CD14-positive monocyte (primary cell): ENCODE data around the gene SLC16A12. TPM values are rescaled to one million over a fixed set of nuclear protein-coding genes. Genes with fewer than 3 reads are reported as not detected.

Experiments
- DNase-seq, 3 donors: peaks; one replicate each; pipeline ENCODE4 v3.0.0-alpha.2; 2011 to 2022
- H2AFZ ChIP-seq: 2 replicates; pipeline ENCODE4 v1.6.0; 2012; ENCODE audit warnings: mild to moderate bottlenecking, low read depth, low read length, inconsistent platforms; ENCODE audit not compliant: insufficient read depth, poor library complexity, severe bottlenecking
- H3K27ac ChIP-seq, 2 donors: 1 replicate in 1 of 2; 2 replicates in 1 of 2; pipeline ENCODE4 v1.5.1; 2012 to 2013; ENCODE audit warnings: low read length in 2 of 2, control low read depth in 1 of 2, inconsistent platforms in 1 of 2, low read depth in 1 of 2, mild to moderate bottlenecking in 1 of 2
- H3K27me3 ChIP-seq, 2 donors: one replicate each; pipeline versions ENCODE4 v1.6.0 to v1.6.1; 2011 to 2013; ENCODE audit warnings: low read length in 2 of 2; ENCODE audit not compliant: control insufficient read depth in 2 of 2, insufficient read depth in 2 of 2
- H3K36me3 ChIP-seq, 2 donors: replicated peaks in 1 of 2; 1 replicate in 1 of 2; 2 replicates in 1 of 2; pipeline versions ENCODE4 v1.5.1 to v1.6.1; 2012 to 2013; ENCODE audit warnings: low read length in 2 of 2, control low read depth in 1 of 2, inconsistent platforms in 1 of 2, mild to moderate bottlenecking in 1 of 2; ENCODE audit not compliant: insufficient read depth in 2 of 2, control insufficient read depth in 1 of 2
- H3K4me1 ChIP-seq, 2 donors: 1 replicate in 1 of 2; 2 replicates in 1 of 2; pipeline versions ENCODE4 v1.5.1 to v1.6.1; 2012 to 2013; ENCODE audit warnings: low read length in 2 of 2, control low read depth in 1 of 2, inconsistent platforms in 1 of 2, mild to moderate bottlenecking in 1 of 2, moderate library complexity in 1 of 2; ENCODE audit not compliant: insufficient read depth in 2 of 2, control insufficient read depth in 1 of 2
- H3K4me2 ChIP-seq: replicated peaks from 2 replicates; pipeline ENCODE3; 2012; ENCODE audit warnings: low read length, moderate library complexity, mild to moderate bottlenecking; ENCODE audit not compliant: poor library complexity, severe bottlenecking; ENCODE audit errors: extremely low read depth
- H3K4me3 ChIP-seq, 3 experiments: fragments of 200-600 bp in 1 of 3; sonication (generic) in 1 of 3; replicated peaks in 1 of 3; 1 replicate in 2 of 3; 2 replicates in 1 of 3; pipeline ENCODE4 v1.5.1; 2011 to 2013; ENCODE audit warnings: low read length in 3 of 3, mild to moderate bottlenecking in 3 of 3, control low read depth in 2 of 3, low read depth in 2 of 3, inconsistent platforms in 1 of 3, moderate library complexity in 1 of 3
- H3K79me2 ChIP-seq: 2 replicates; pipeline ENCODE4 v1.6.0; 2012; ENCODE audit warnings: mild to moderate bottlenecking, control low read depth, inconsistent platforms, low read length, moderate library complexity; ENCODE audit not compliant: insufficient read depth
- H3K9ac ChIP-seq: 2 replicates; pipeline ENCODE4 v1.6.0; 2017; ENCODE audit warnings: low read length, mild to moderate bottlenecking; ENCODE audit not compliant: insufficient read depth, poor library complexity, severe bottlenecking
- H3K9me3 ChIP-seq, 2 donors: replicated peaks in 1 of 2; 1 replicate in 1 of 2; 2 replicates in 1 of 2; pipeline versions ENCODE4 v1.5.1 to v1.6.1; 2012 to 2013; ENCODE audit warnings: low read length in 2 of 2, control low read depth in 1 of 2; ENCODE audit not compliant: control insufficient read depth in 1 of 2, insufficient read depth in 1 of 2
- H4K20me1 ChIP-seq: 2 replicates; pipeline ENCODE4 v1.6.0; 2012; ENCODE audit warnings: mild to moderate bottlenecking, low read length, control low read depth, moderate library complexity; ENCODE audit not compliant: insufficient read depth
- H3K27ac Mint-ChIP-seq, 7 donors: one replicate each; pipeline ENCODE4 v1.8.0; 2020; ENCODE audit warnings: mild to moderate bottlenecking in 7 of 7, mixed read lengths in 7 of 7, moderate library complexity in 6 of 7, inconsistent platforms in 2 of 7
- H3K27me3 Mint-ChIP-seq, 3 donors: one replicate each; pipeline ENCODE4 v1.8.0; 2021 to 2022; ENCODE audit warnings: low read depth in 3 of 3, mild to moderate bottlenecking in 3 of 3, mixed read lengths in 3 of 3, moderate library complexity in 3 of 3, inconsistent platforms in 1 of 3
- H3K36me3 Mint-ChIP-seq, 2 donors: one replicate each; pipeline ENCODE4 v1.8.0; 2020; ENCODE audit warnings: mixed read lengths in 2 of 2, inconsistent platforms in 1 of 2, mild to moderate bottlenecking in 1 of 2
- H3K4me1 Mint-ChIP-seq: one replicate; pipeline ENCODE4 v1.8.0; 2020; ENCODE audit warnings: mild to moderate bottlenecking, mixed read lengths
- H3K4me3 Mint-ChIP-seq, 2 donors: one replicate each; pipeline ENCODE4 v1.8.0; 2020; ENCODE audit warnings: mild to moderate bottlenecking in 2 of 2, mixed read lengths in 2 of 2, moderate library complexity in 1 of 2
- H3K9me3 Mint-ChIP-seq, 7 donors: one replicate each; pipeline ENCODE4 v1.8.0; 2020 to 2022; ENCODE audit warnings: mixed read lengths in 7 of 7, mild to moderate bottlenecking in 6 of 7, moderate library complexity in 6 of 7, inconsistent platforms in 2 of 7
- WGBS: methylation state at CpG from one replicate; pipeline ENCODE4 v1.1.5; 2013; ENCODE audit warnings: missing lambda C conversion rate; ENCODE audit not compliant: insufficient coverage; 5-methylcytosine and 5-hydroxymethylcytosine counted together
- intact Hi-C, 2 donors: fragments of 100-400 bp; cut with micrococcal nuclease; formaldehyde crosslinking; loops; one replicate each; pipeline versions ENCODE4 v1.15.0 to v1.15.1; 2023
- polyA plus RNA-seq, 3 donors: library from polyadenylated mRNA; depleted of rRNA in 1 of 3; unstranded in 2 of 3; stranded (reverse) in 1 of 3; fragments of 300-500 nt in 2 of 3; fragments of >200 nt in 1 of 3; fragmentation: Illumina TruSeq in 2 of 3; gene quantifications; 1 replicate in 2 of 3; 2 replicates in 1 of 3; pipeline ENCODE4 v1.2.3, GENCODE V29; 2012 to 2021
- TF ChIP-seq, protein P1 (sequence below): fragments of 200-600 bp; IDR thresholded peaks from one replicate; pipeline ENCODE4 v1.8.0; 2022; ENCODE audit warnings: antibody characterized with exemption, mild to moderate bottlenecking

Gene SLC16A12
- polyA plus RNA-seq, 3 donors, result 0.04 TPM; not detected in 2

DNA sequence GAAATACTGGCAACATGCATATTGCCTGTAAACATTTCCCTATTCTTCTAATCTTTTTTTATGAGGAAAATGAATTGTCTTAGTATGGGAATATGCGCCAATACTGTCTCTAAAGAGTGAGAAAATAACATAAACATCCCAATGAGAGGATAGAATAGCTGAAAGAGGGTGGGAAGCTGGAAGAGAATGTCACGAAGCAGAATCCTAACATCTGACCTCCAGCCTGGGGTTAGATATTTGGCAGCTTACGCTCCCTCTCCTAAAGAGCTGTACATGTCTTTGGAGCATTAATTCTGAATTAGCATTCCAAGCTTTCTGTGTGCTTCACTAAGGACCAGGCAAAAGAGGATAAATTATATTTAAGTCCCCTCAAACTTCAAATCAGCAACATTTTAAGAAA lies 31.6 kb upstream of the SLC16A12 start:
- Mint-ChIP-seq H3K4me3 (no peak overlapping the region), H3K27ac (no peak overlapping the region), H3K36me3 (no peaks in the 10 kb centered on the region), H3K9me3 (no peaks in the 10 kb centered on the region), H3K27me3 (peaks cover 2 to 5% (median 4%) of the 10 kb centered on the region in 3 donors), H3K4me1 (no peaks in the 10 kb centered on the region)
- H3K79me2 ChIP-seq, result no peaks in the 10 kb centered on the region
- intact Hi-C loops, result loop anchor here (10.0 kb wide), 1 partner anchor 142 kb away; no protein-coding TSS in a partner anchor
- H3K36me3 ChIP-seq, result no peaks in the 10 kb centered on the region
- H3K4me3 ChIP-seq, result no peak overlapping the region
- no peak overlapping the region for H3K4me2 ChIP-seq
- peaks cover 0 to 2% of the 10 kb centered on the region in 2 donors for H3K27me3 ChIP-seq
- no peak overlapping the region for H3K27ac ChIP-seq
- 100% methylated on average over 1 of the region's 3 CpGs for WGBS
- no peak for DNase-seq
- H3K4me1 ChIP-seq, result no peaks in the 10 kb centered on the region
- TF ChIP-seq, protein P1, sequence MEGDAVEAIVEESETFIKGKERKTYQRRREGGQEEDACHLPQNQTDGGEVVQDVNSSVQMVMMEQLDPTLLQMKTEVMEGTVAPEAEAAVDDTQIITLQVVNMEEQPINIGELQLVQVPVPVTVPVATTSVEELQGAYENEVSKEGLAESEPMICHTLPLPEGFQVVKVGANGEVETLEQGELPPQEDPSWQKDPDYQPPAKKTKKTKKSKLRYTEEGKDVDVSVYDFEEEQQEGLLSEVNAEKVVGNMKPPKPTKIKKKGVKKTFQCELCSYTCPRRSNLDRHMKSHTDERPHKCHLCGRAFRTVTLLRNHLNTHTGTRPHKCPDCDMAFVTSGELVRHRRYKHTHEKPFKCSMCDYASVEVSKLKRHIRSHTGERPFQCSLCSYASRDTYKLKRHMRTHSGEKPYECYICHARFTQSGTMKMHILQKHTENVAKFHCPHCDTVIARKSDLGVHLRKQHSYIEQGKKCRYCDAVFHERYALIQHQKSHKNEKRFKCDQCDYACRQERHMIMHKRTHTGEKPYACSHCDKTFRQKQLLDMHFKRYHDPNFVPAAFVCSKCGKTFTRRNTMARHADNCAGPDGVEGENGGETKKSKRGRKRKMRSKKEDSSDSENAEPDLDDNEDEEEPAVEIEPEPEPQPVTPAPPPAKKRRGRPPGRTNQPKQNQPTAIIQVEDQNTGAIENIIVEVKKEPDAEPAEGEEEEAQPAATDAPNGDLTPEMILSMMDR, result no peak
- no peaks in the 10 kb centered on the region for H3K9me3 ChIP-seq
- no peak overlapping the region for H3K9ac ChIP-seq
- no peak overlapping the region for H2AFZ ChIP-seq
- H4K20me1 ChIP-seq, result no peaks in the 10 kb centered on the region

DNA sequence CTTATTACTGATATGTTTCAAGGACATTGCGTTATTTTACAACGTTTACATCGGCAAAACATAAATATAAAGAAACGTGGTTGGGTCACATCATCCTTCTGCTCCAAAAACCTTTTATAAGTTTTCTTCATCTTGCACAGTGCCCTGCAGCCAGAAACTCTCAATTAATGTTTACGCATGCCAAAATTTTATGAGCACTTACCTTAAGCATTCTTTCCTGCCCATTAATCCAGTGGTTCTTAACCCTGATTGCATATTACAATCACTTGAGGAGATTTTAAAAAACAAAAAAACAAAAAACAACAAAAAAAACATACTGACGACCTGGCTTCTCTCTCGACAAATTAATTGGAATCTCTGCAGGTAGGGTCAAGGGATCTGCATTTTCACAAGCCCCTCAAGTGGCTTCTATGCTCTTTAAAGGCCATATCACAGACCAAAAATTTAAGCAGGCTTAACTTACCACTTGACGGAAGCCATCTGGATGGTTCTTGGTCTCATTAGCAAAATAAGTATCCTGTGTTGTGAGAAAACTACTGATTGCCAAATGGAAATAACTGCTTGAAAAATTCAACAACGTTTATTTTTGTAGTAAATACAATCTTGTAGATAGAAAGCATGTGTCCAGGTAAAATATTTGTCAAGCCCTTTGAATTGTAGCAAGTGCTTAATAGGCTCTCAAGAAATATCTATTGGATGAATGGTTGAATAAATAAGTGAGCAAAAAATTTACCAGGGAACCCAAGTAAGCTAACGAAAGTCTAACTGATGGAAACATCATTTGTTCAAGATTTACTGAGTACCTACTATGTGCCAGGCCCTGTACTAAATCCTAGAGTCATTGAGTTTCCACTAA lies 30.9 kb upstream of the SLC16A12 start:
- H3K4me1 Mint-ChIP-seq, result no peaks in the 10 kb centered on the region
- DNase-seq, result no peak
- Histone ChIP-seq H3K27me3 (peaks cover 0 to 2% of the 10 kb centered on the region in 2 donors), H4K20me1 (no peaks in the 10 kb centered on the region), H3K4me2 (no peak overlapping the region), H3K36me3 (no peaks in the 10 kb centered on the region), H3K79me2 (no peaks in the 10 kb centered on the region), H3K9ac (no peak overlapping the region), H3K4me3 (no peak overlapping the region), H3K4me1 (no peaks in the 10 kb centered on the region), H3K9me3 (no peaks in the 10 kb centered on the region), H3K27ac (no peak overlapping the region), H2AFZ (no peak overlapping the region)
- no peaks in the 10 kb centered on the region for H3K36me3 Mint-ChIP-seq
- H3K27ac Mint-ChIP-seq, result no peak overlapping the region
- TF ChIP-seq, protein P1, result no peak
- H3K27me3 Mint-ChIP-seq, result peaks cover 2 to 6% (median 6%) of the 10 kb centered on the region in 3 donors
- no peak overlapping the region for H3K4me3 Mint-ChIP-seq
- 89% methylated on average over 7 of the region's 10 CpGs for WGBS
- intact Hi-C loops, result loop anchor here (10.0 kb wide), 1 partner anchor 142 kb away; no protein-coding TSS in a partner anchor
- no peaks in the 10 kb centered on the region for H3K9me3 Mint-ChIP-seq
